Testis (tissue), 2 donors: ENCODE measurements around the gene ATF6B.

Experiments
- CTCF ChIP-seq, 3 experiments: fragments of 450-650 bp in 2 of 3; fragments of 200-600 bp in 1 of 3; sonication (generic) in 1 of 3; IDR thresholded peaks; one replicate each; pipeline ENCODE4 v1.5.1; 2016 to 2019; ENCODE audit warnings: antibody characterized with exemption in 3 of 3, mild to moderate bottlenecking in 2 of 3, moderate library complexity in 1 of 3
- POLR2A ChIP-seq: fragments of 450-650 bp; IDR thresholded peaks from one replicate; pipeline ENCODE4 v1.6.1; 2017; ENCODE audit warnings: antibody characterized with exemption, mild to moderate bottlenecking, moderate library complexity

- TF ChIP-seq POLR2A (peak; percentile 56), CTCF (IDR thresholded peaks at IDR 0.05) (no peak)
Observed at GRCh38 chr6:32175711-32176475, 47.8 kb upstream of the ATF6B start, which contains the start of gene AGPAT1.
